Dendritic cell treated with granulocyte-macrophage colony-stimulating factor and Interleukin-4, amounts not matched to agents 40 ng/mL and 50 ng/mL, for 4 days (primary cell): ENCODE results near the gene SUN1.

Experiments used
- H3K27ac Mint-ChIP-seq: one replicate; pipeline ENCODE4 v1.8.0; 2022; ENCODE audit warnings: mild to moderate bottlenecking, mixed read lengths
- H3K27me3 Mint-ChIP-seq: one replicate; pipeline ENCODE4 v1.8.0; 2022; ENCODE audit warnings: mild to moderate bottlenecking, mixed read lengths
- H3K36me3 Mint-ChIP-seq: one replicate; pipeline ENCODE4 v1.8.0; 2022; ENCODE audit warnings: low read depth, mixed read lengths
- H3K4me1 Mint-ChIP-seq: one replicate; pipeline ENCODE4 v1.8.0; 2022; ENCODE audit warnings: low read depth, mixed read lengths
- H3K4me3 Mint-ChIP-seq: one replicate; pipeline ENCODE4 v1.8.0; 2022; ENCODE audit warnings: mild to moderate bottlenecking, moderate library complexity, mixed read lengths
- H3K9me3 Mint-ChIP-seq: one replicate; pipeline ENCODE4 v1.8.0; 2022; ENCODE audit warnings: mixed read lengths
- intact Hi-C: fragments of 100-400 bp; cut with micrococcal nuclease; formaldehyde crosslinking; loops from one replicate; pipeline ENCODE4 v1.15.0; 2022

Gene SUN1

DNA sequence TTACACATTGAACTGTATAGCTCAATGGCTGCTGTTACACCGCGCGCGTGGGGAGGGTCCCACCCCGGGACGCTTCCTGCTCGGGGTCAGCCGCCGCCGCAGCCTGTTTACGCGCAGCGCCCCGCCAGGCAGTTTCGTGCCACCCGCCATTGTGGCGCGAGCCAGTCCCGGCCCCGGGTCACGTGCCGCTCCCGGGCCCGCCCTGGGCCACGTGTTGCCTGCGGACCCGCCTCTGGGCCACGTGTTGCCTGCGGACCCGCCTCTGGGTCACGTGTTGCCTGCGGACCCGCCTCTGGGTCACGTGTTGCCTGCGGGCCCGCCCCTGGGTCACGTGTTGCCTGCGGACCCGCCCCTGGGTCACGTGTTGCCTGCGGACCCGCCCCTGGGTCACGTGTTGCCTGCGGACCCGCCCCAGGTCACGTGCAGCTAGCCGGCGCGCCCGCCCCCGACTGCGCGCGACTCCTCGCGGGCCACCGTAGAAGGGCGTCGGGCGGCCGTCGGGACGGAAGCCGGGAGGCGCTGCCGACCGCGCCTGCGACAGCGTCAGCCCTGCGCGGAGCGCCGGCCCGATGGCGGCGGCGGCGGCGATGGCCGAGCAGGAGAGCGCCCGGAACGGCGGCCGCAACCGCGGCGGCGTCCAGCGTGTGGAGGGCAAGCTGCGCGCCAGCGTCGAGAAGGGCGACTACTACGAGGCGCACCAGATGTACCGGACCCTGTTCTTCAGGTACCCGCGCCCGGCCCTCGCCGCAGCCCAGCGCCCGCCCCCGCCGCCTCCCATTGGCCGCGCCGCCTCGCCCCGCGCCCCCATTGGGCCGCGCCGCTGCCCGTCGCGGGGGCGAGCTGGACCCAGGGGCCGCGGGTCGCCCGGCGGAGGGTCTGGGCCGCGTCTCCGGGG lies 44.0 kb downstream of the SUN1 start, which contains the start of gene GET4:
Gene GET4, plus strand, starts transcription at position 478 of the 895 bp plus-strand sequence. Its CDS starts 92 bp downstream, at position 570.
- Mint-ChIP-seq H3K36me3 (peaks cover 50% of the 10 kb centered on the region), H3K4me3 (peak within 1 kb of the TSS; percentile 100), H3K27ac (peak within 1 kb of the TSS; percentile 99), H3K9me3 (no peaks in the 10 kb centered on the region), H3K4me1 (peaks cover 36% of the 10 kb centered on the region), H3K27me3 (no peaks in the 10 kb centered on the region)
- intact Hi-C loops, result loop anchor here (2.0 to 10.0 kb wide), 2 partner anchors 24 to 62 kb away; no protein-coding TSS in a partner anchor

DNA sequence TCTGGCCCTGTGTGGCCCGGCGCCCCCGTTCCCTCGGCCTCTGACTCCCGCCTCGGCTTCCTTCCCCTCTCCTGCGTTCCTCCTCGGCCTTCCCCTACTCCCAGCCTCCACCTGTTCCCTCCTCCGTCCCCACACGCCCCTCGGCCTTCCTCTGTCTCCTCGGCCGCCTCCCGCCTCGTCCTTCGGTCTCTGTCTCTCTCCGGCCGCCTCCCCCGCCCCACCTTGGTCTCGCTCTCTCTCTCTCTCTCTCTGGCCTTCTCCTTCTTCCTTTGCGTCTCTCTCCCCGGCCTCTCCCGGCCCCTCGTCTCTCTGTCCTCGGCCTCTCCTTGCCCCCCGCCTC lies 44.7 kb downstream of the SUN1 start:
- peak overlapping the region; percentile 99 for H3K27ac Mint-ChIP-seq
- H3K36me3 Mint-ChIP-seq, result peaks cover 48% of the 10 kb centered on the region
- H3K27me3 Mint-ChIP-seq, result no peaks in the 10 kb centered on the region
- H3K4me3 Mint-ChIP-seq, result peak overlapping the region; percentile 100
- peaks cover 37% of the 10 kb centered on the region for H3K4me1 Mint-ChIP-seq
- H3K9me3 Mint-ChIP-seq, result peaks cover 4% of the 10 kb centered on the region
- intact Hi-C loops, result loop anchor here (2.0 to 10.0 kb wide), 2 partner anchors 24 to 62 kb away; no protein-coding TSS in a partner anchor

DNA sequence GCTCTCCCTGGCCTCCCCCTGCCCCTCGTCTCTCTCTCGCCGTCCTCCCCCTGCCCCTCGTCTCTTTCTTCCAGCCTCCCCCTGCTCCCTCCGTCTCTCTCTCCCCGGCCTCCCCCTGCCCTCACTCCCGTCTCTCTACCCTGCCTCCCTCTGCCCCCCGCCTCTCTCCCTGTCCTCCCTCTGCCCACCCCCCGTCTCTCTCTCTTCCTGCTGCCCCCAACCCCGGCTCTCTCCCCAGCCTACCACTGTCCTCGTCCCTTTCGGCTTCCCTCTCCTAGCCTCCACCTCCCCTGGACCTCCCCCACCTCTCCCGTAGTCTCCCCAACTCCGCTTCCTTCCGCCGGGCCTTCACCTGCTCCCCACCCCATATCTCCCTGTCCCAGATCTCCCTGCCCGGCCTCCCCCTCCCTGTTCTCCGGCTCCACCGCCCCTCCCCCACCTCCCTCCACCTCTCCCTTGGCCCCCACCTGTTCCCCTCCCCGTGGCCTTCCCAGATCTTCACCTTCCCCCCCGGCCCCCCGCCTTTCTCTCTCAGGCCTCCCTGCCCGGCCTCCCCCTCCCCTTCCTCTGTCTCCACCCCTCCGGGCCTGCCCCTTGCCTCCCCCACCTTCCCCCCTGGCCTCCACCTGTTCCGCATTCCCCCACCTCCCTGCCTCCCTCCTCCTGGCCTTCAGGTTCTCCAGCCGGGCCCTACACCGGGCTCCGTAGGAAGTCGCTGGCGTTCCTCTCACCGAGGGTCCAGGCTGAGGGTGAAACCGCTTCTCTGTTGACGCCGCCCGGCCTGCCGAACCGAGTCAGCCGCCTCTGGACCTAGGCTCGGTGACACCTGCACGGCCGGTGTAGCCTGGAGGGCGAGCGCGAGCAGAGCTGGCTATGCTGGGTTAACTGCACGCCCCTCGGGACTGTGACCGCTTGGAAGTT lies 45.3 kb downstream of the SUN1 start:
- no peaks in the 10 kb centered on the region for H3K27me3 Mint-ChIP-seq
- peak overlapping the region; percentile 100 for H3K4me3 Mint-ChIP-seq
- peaks cover 39% of the 10 kb centered on the region for H3K4me1 Mint-ChIP-seq
- peaks cover 48% of the 10 kb centered on the region for H3K36me3 Mint-ChIP-seq
- intact Hi-C loops, result loop anchor here (2.0 to 10.0 kb wide), 2 partner anchors 23 to 63 kb away; no protein-coding TSS in a partner anchor
- peaks cover 8% of the 10 kb centered on the region for H3K9me3 Mint-ChIP-seq
- H3K27ac Mint-ChIP-seq, result peak overlapping the region; percentile 99

DNA sequence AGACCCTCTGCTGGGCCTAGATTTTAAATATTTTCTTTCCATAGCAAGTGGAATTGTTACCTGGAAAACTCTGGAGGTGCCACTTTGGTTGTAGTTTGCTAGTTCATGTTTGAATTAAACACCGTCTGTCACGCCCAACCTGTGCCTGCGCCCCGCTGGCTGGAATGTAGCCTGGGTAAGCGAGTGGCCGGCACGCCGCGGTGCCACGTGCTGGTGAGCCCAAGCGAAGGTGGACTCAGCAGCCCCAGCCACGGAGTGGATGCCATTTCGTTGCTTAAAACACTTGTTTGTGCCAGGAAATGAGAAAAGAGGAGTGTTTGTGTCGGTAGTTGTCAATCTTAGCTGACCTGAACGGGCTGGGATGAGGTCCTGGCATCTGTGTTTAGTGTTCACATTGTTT lies 46.8 kb downstream of the SUN1 start:
- Mint-ChIP-seq H3K27ac (no peak overlapping the region), H3K36me3 (peaks cover 48% of the 10 kb centered on the region), H3K9me3 (peaks cover 8% of the 10 kb centered on the region), H3K4me3 (no peak overlapping the region), H3K27me3 (no peaks in the 10 kb centered on the region), H3K4me1 (peaks cover 48% of the 10 kb centered on the region)
- intact Hi-C loops, result loop anchor here (10.0 kb wide), 1 partner anchor 64 kb away; no protein-coding TSS in a partner anchor

DNA sequence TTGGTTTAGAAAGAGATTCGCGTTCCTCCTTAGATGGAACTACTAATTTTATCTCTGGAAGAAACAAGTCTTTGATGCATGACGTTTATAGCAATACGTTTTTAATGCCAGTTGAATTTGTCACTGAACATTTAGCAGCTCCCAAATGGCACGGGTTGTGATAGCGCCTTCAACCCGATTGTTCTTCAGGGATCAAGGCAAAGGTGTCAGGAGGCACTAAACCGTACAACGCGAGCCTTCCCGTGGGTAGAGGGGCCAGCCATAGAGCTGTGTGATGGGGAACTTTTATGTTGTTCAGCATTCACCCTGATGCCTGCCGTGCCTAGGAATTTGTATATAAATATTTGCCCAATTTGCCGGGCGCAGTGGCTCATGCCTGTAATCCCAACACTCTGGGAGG lies 47.4 kb downstream of the SUN1 start:
- Mint-ChIP-seq H3K27me3 (no peaks in the 10 kb centered on the region), H3K36me3 (peaks cover 54% of the 10 kb centered on the region), H3K9me3 (peaks cover 8% of the 10 kb centered on the region), H3K4me3 (no peak overlapping the region), H3K27ac (no peak overlapping the region), H3K4me1 (peaks cover 48% of the 10 kb centered on the region)
- intact Hi-C loops, result loop anchor here (10.0 kb wide), 1 partner anchor 65 kb away; no protein-coding TSS in a partner anchor

DNA sequence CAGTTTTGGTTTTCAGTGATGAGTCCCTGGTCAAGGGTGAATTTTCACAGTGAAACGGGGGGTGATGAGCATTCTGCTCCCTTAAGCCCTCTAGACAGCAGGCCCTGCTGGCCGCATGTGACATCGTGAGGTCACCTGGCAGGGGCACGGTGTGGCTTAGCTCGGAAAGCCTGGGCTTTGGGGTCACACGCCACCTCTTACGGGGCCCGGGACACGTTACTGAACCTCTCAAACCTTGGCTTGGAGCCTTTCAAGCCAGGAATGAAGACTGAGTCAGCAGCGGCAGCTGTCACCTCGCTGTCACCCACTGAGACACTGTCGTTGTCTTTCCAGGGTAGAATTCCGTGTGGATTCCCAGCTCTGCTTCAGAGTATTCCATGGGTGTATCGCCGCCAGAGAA lies 48.2 kb downstream of the SUN1 start:
- intact Hi-C loops, result no loop called here
- H3K4me1 Mint-ChIP-seq, result peaks cover 50% of the 10 kb centered on the region
- H3K27ac Mint-ChIP-seq, result no peak overlapping the region
- H3K4me3 Mint-ChIP-seq, result no peak overlapping the region
- H3K36me3 Mint-ChIP-seq, result peaks cover 57% of the 10 kb centered on the region
- peaks cover 8% of the 10 kb centered on the region for H3K9me3 Mint-ChIP-seq
- no peaks in the 10 kb centered on the region for H3K27me3 Mint-ChIP-seq

DNA sequence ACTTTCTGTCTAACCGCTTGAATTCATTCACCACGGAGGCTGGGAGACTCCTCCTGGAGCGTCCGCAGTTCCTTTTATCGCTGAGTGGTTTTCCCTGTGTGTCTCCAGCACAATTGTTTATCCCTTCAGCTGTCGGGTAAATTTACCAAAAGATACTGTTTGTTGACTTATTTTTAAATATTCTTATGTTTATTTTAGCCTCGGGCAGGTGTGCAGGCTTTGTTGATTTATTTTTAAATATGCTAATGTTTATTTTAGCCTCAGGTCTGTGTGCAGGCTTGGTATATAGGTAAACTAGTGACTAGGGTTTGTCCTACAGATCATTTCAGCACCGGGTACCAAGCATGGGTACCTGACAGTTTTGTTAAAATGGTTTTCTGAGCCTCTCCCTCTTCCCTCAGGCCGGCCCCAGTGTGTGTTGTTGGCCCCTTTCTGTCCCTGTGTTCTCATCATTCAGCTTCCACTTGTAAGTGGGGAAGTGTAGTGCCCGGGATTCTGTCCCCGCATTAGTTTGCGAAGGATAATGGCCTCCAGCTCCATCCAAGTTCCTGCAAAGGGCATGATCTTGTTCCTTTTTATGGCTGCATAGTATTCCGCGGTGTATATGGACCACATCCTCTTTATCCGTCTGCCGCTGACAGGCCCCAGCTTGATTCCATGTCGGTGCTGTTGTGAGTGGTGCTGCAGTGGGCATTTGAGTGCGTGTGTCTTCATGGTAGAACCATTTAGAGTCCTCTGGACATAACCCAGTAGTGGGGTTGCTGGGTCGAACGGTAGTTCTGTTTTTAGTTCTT lies 49.4 kb downstream of the SUN1 start:
- peaks cover 69% of the 10 kb centered on the region for H3K36me3 Mint-ChIP-seq
- H3K27me3 Mint-ChIP-seq, result no peaks in the 10 kb centered on the region
- intact Hi-C loops, result no loop called here
- no peak overlapping the region for H3K4me3 Mint-ChIP-seq
- H3K27ac Mint-ChIP-seq, result no peak overlapping the region
- H3K4me1 Mint-ChIP-seq, result peaks cover 56% of the 10 kb centered on the region
- H3K9me3 Mint-ChIP-seq, result peaks cover 8% of the 10 kb centered on the region

DNA sequence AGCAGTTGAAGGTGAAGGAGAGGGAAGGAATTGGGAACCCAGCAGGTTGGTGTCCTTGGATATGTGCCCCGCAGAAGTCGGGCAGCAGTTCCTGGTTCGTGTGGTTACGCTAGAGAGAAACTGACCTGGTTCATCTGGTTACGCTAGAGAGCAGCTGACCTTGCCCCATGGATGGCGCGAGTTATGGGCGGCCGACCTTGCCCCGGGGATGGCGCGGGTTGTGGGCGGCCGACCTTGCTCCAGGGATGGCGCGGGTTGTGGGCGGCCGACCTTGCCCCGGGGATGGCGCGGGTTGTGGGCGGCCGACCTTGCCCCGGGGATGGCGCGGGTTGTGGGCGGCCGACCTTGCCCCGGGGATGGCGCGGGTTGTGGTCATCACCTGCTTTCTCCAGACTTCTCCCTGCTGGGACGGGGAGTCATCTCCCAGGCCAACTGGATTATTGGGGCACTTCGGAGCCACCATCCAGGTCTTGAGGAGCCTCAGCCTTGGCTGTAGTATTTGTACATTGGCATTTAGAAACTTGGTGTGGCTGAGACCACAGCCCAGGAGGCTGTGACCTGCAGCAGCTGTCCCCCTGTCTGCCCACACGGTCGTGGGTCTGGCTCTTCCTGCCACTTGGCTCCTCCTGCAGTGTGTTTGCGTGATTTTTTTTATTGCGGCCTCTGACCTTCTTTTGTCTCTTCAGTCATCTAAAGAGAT lies 50.2 kb downstream of the SUN1 start:
- Mint-ChIP-seq H3K9me3 (peaks cover 8% of the 10 kb centered on the region), H3K27ac (no peak overlapping the region), H3K36me3 (peaks cover 69% of the 10 kb centered on the region), H3K4me3 (no peak overlapping the region), H3K27me3 (no peaks in the 10 kb centered on the region), H3K4me1 (peaks cover 51% of the 10 kb centered on the region)
- intact Hi-C loops, result no loop called here

DNA sequence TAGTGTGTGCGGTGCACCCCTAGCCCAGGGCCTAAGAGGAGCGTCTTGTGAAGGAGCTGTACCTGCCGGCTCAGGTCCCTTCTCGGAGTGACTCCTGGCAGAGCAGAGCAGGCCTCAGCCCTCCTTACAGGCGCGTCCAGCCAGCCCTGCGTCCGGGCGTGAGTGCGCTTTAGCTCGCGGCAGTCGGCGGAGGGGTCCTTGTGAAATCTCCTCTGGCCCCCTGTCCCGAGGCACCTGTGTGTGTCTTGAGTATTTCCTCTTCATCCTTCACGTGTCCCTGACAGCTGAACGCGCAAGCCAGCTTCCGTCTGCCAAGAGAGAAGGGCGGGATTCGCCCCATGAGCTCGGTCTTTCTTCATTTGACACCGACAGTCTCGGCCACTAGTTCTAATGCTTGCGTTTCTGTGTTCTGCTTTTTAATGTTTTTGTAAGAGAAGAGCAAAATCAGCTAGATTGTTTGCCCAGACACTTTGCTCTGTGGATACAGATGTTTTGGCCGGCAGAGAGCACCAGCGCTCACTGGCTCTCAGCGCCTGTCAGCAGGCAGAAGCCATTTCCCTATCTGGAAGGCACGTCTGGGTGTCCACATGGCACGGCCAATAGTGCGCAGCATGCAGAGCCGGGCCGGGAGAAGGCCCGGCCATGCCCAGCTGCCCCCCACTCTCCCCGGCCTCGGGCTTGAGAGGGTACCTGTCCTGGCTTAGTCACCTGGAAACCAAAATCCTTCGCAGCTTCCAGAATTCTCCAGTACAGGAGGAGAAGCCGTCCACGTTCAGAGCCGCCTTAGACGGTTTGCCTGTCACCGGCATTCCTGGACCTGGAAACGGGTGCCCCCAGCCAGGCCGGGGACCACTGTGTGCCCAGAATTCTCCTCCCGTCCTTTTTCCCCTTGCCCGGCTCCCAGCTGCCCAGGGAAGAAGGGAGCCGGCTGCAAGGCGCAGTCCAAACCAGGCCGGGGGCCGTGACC lies 51.1 kb downstream of the SUN1 start:
- Mint-ChIP-seq H3K4me3 (no peak overlapping the region), H3K9me3 (peaks cover 8% of the 10 kb centered on the region), H3K36me3 (peaks cover 76% of the 10 kb centered on the region), H3K27ac (no peak overlapping the region), H3K27me3 (no peaks in the 10 kb centered on the region), H3K4me1 (peaks cover 42% of the 10 kb centered on the region)
- intact Hi-C loops, result no loop called here

DNA sequence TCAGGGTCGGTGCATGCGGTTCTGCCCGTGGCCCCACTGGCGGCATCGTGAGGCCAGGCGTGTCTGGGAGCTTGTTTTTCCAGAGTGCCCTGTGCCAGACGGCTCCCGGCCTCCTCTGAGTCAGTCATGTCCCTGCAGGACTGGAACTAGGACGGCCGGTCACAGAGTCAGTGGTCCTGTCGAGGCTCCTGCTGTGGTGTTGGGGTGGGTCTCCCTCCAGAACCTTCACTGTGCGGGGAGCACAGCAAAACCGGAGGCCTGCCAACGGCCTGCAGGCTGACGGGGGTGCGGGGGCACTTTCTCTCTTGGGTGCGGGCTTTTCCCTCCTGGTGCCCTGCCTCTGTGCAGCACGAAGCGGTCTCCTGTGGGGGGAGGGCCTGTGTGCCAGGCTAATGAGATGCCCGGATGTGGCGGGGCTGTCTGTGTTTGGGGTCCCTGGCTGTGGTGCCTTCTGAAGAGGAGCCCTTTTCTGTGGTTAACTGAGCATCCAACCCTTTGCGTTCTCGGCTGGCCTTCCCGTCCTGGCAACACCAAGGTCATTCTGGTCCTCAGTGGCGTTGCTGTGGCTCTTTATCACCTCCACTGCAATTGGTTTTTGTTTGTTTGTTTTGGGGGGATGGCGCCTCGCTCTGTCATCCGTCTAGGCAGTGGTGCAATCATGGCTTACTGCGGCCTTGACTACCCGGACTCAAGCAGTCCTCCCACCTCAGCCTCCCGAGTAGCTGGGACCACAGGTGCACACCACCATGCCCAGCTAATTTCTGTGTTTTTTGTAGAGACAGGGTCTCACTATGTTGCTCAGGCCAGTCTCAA lies 52.1 kb downstream of the SUN1 start:
- Mint-ChIP-seq H3K36me3 (peaks cover 79% of the 10 kb centered on the region), H3K4me3 (no peak overlapping the region), H3K9me3 (peaks cover 8% of the 10 kb centered on the region), H3K27ac (no peak overlapping the region), H3K4me1 (peaks cover 33% of the 10 kb centered on the region), H3K27me3 (no peaks in the 10 kb centered on the region)
- intact Hi-C loops, result no loop called here

DNA sequence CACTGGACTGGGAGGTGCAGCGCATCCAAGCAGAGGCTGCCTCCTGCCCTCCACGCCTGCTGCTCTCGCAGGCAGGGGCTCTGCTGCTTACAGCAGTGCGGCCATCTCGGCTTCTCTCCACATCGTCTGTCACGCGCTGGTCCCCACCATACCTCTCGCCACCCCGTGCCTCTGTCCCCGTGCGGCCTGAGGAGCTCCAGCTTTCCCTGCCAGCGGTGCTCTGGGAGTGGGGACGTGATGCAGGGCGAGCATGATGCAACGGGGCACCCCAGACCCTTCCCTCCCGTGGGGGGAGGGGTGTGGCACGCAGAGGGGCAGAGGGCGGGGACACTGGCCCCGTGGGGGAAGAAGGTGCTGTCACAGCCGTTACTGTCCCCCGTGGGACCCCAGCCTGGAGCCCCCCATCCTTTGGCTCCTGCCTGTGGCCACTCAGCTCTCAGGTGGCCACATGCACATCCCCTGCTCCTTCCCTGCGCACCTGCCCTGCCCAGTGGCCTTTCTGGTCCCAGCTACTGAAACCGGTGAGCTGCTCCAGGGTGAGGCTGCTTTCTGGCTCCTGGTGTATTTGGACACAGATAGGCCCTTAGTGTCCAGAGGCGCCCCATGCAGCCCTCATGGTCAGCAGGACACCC lies 53.1 kb downstream of the SUN1 start:
- H3K27ac Mint-ChIP-seq, result no peak overlapping the region
- intact Hi-C loops, result no loop called here

More for the DNA sequence above, 53.1 kb downstream of the SUN1 start:
- Mint-ChIP-seq H3K4me3 (no peak overlapping the region), H3K36me3 (peaks cover 78% of the 10 kb centered on the region), H3K4me1 (peaks cover 29% of the 10 kb centered on the region), H3K27me3 (no peaks in the 10 kb centered on the region), H3K9me3 (peaks cover 8% of the 10 kb centered on the region)
